ENCODE measurements around the gene INO80. TPM values are rescaled to one million over a fixed set of nuclear protein-coding genes. Genes with fewer than 3 reads are reported as not detected.

Gene INO80
- total and polyA plus RNA-seq, 2 donors (not counting 1 experiment from before 2014, with no cell fraction given): 5.7 to 34.0 TPM

- peaks cover 2% of the 10 kb centered on the region for H3K4me1 ChIP-seq (ENCODE audit: control insufficient read depth, extremely low read depth, insufficient read depth, low read length)
- no peak for TF ChIP-seq CTCF (conservative IDR thresholded peaks at IDR 0.05 in 1 of 2, IDR thresholded peaks at IDR 0.05 in 1 of 2; ENCODE audit: low read depth in 1 of 2, low read length in 2 of 2)
- no peak for TF ChIP-seq EZH2 (IDR thresholded peaks at IDR 0.05; ENCODE audit: low read length, missing control alignments)
- H3K9me3 ChIP-seq (ENCODE audit: control insufficient read depth, insufficient read depth, low read depth, low read length): no peaks in the 10 kb centered on the region
- no peak overlapping the region for H3K4me2 ChIP-seq (ENCODE audit: extremely low read depth, insufficient read depth, low read length)
- no peaks in the 10 kb centered on the region for H3K27me3 ChIP-seq (ENCODE audit: control insufficient read depth, insufficient read depth, low read length)
- no peak overlapping the region for H3K4me3 ChIP-seq (replicated peaks in 1 of 4; ENCODE audit: control extremely low read depth in 1 of 4, insufficient read depth in 1 of 4, low read depth in 3 of 4, low read length in 4 of 4)
- H3K9ac ChIP-seq (ENCODE audit: insufficient read depth, low read length): no peak overlapping the region
- no peak overlapping the region for H2AFZ ChIP-seq (ENCODE audit: low read length)
- H3K36me3 ChIP-seq (ENCODE audit: control insufficient read depth, insufficient read depth, low read length): peaks cover 3% of the 10 kb centered on the region
- H3K79me2 ChIP-seq (ENCODE audit: control insufficient read depth, insufficient read depth, low read length): peaks cover 63% of the 10 kb centered on the region
- H4K20me1 ChIP-seq (ENCODE audit: control insufficient read depth, extremely low read depth, insufficient read depth, low read length): no peaks in the 10 kb centered on the region
- peak in 1 of 2 donors; percentile 10 for DNase-seq (ENCODE audit: low read depth in 2 of 2)
- no peak overlapping the region for H3K27ac ChIP-seq (ENCODE audit: insufficient read depth, low read length)
These were observed 13.2 kb downstream of the INO80 start for GRCh38 chr15:41102854-41103253.

- no peak overlapping the region for H2AFZ ChIP-seq (ENCODE audit: low read length)
- H4K20me1 ChIP-seq (ENCODE audit: control insufficient read depth, extremely low read depth, insufficient read depth, low read length): no peaks in the 10 kb centered on the region
- H3K79me2 ChIP-seq (ENCODE audit: control insufficient read depth, insufficient read depth, low read length): peaks cover 21% of the 10 kb centered on the region
- H3K27ac ChIP-seq (ENCODE audit: insufficient read depth, low read length): no peak overlapping the region
- DNase-seq (ENCODE audit: low read depth in 2 of 2): no peak
- H3K4me3 ChIP-seq (replicated peaks in 1 of 4; ENCODE audit: control extremely low read depth in 1 of 4, insufficient read depth in 1 of 4, low read depth in 3 of 4, low read length in 4 of 4): no peak overlapping the region
- TF ChIP-seq EZH2 (IDR thresholded peaks at IDR 0.05; ENCODE audit: low read length, missing control alignments): no peak
- no peak for TF ChIP-seq CTCF (conservative IDR thresholded peaks at IDR 0.05 in 1 of 2, IDR thresholded peaks at IDR 0.05 in 1 of 2; ENCODE audit: low read depth in 1 of 2, low read length in 2 of 2)
- no peak overlapping the region for H3K4me2 ChIP-seq (ENCODE audit: extremely low read depth, insufficient read depth, low read length)
- H3K27me3 ChIP-seq (ENCODE audit: control insufficient read depth, insufficient read depth, low read length): no peaks in the 10 kb centered on the region
- H3K9me3 ChIP-seq (ENCODE audit: control insufficient read depth, insufficient read depth, low read depth, low read length): no peaks in the 10 kb centered on the region
- no peak overlapping the region for H3K9ac ChIP-seq (ENCODE audit: insufficient read depth, low read length)
- no peaks in the 10 kb centered on the region for H3K4me1 ChIP-seq (ENCODE audit: control insufficient read depth, extremely low read depth, insufficient read depth, low read length)
- peaks cover 11% of the 10 kb centered on the region for H3K36me3 ChIP-seq (ENCODE audit: control insufficient read depth, insufficient read depth, low read length)
These were observed 19.9 kb downstream of the INO80 start for GRCh38 chr15:41096178-41096577.

- Histone ChIP-seq H3K4me2 (ENCODE audit: extremely low read depth, insufficient read depth, low read length) (no peak overlapping the region), H3K27me3 (ENCODE audit: control insufficient read depth, insufficient read depth, low read length) (no peaks in the 10 kb centered on the region), H3K9me3 (ENCODE audit: control insufficient read depth, insufficient read depth, low read depth, low read length) (no peaks in the 10 kb centered on the region), H4K20me1 (ENCODE audit: control insufficient read depth, extremely low read depth, insufficient read depth, low read length) (no peaks in the 10 kb centered on the region), H2AFZ (ENCODE audit: low read length) (no peak overlapping the region), H3K36me3 (ENCODE audit: control insufficient read depth, insufficient read depth, low read length) (peaks cover 10% of the 10 kb centered on the region), H3K4me1 (ENCODE audit: control insufficient read depth, extremely low read depth, insufficient read depth, low read length) (no peaks in the 10 kb centered on the region), H3K79me2 (ENCODE audit: control insufficient read depth, insufficient read depth, low read length) (no peaks in the 10 kb centered on the region), H3K27ac (ENCODE audit: insufficient read depth, low read length) (no peak overlapping the region), H3K9ac (ENCODE audit: insufficient read depth, low read length) (no peak overlapping the region), H3K4me3 (replicated peaks in 1 of 4; ENCODE audit: control extremely low read depth in 1 of 4, insufficient read depth in 1 of 4, low read depth in 3 of 4, low read length in 4 of 4) (no peak overlapping the region)
- no peak for DNase-seq (ENCODE audit: low read depth in 2 of 2)
- no peak for TF ChIP-seq EZH2 (IDR thresholded peaks at IDR 0.05; ENCODE audit: low read length, missing control alignments)
- TF ChIP-seq CTCF (conservative IDR thresholded peaks at IDR 0.05 in 1 of 2, IDR thresholded peaks at IDR 0.05 in 1 of 2; ENCODE audit: low read depth in 1 of 2, low read length in 2 of 2): no peak
These were observed 31.1 kb downstream of the INO80 start for GRCh38 chr15:41085029-41085428.

Data from fibroblast of lung (primary cell).